LNCaP clone FGC (cell line): ENCODE results near the gene GPRC5B.
A peak's percentile ranks its signal among the peaks of the same experiment; 100 is the strongest.

Experiments
- DNase-seq: peaks from one replicate; pipeline ENCODE4 v3.0.0-alpha.2; 2011; ENCODE audit warnings: low read depth
- H3K4me3 ChIP-seq: 2 replicates; pipeline ENCODE4 v1.5.1; 2011; ENCODE audit warnings: mild to moderate bottlenecking, low read depth, low read length, control low read depth
- CTCF ChIP-seq: IDR thresholded peaks from 2 replicates; pipeline ENCODE4 v1.5.1; 2012; ENCODE audit warnings: mild to moderate bottlenecking; ENCODE audit not compliant: control insufficient read depth, insufficient read depth; ENCODE audit errors: extremely low read depth

GPRC5B gene

GRCh38 chr16:19881783-19882182, 2.9 kb downstream of the GPRC5B start:
- no peak overlapping the region for H3K4me3 ChIP-seq
- DNase-seq, result no peak
- no peak for TF ChIP-seq CTCF

- TF ChIP-seq CTCF, result no peak
- no peak overlapping the region for H3K4me3 ChIP-seq
- no peak for DNase-seq
Measured at GRCh38 chr16:19881028-19881427, 3.6 kb downstream of the GPRC5B start.

GRCh38 chr16:19879241-19879792, 5.3 kb downstream of the GPRC5B start:
- TF ChIP-seq CTCF, result 0 out of 2 replicates have a peak, but pooled peaks have one; percentile 4
- no peak for DNase-seq

GRCh38 chr16:19878757-19879156, 5.9 kb downstream of the GPRC5B start:
- no peak overlapping the region for H3K4me3 ChIP-seq
- no peak for DNase-seq
- no peak for TF ChIP-seq CTCF

More at GRCh38 chr16:19879241-19879792, 5.3 kb downstream of the GPRC5B start:
- no peak overlapping the region for H3K4me3 ChIP-seq

GRCh38 chr16:19876501-19877059, 8.1 kb downstream of the GPRC5B start:
- no peak overlapping the region for H3K4me3 ChIP-seq
- no peak for TF ChIP-seq CTCF
- no peak for DNase-seq

GRCh38 chr16:19875900-19876299, 8.7 kb downstream of the GPRC5B start:
- no peak overlapping the region for H3K4me3 ChIP-seq
- DNase-seq, result no peak
- no peak for TF ChIP-seq CTCF
